Measurements from ENCODE around the gene MSANTD1. TPM values are rescaled to one million over a fixed set of nuclear protein-coding genes. Genes with fewer than 3 reads are reported as not detected.

The MSANTD1 gene
- total and polyA plus RNA-seq, 2 of the 8 experiments (the other 6 are each of a cell fraction or from before 2014, with no cell fraction given), result 0.23 to 0.45 TPM

GRCh38 chr4:3203971-3204431 is 45.0 kb upstream of the MSANTD1 start:
- 95% methylated on average over 8 of the region's 8 CpGs; no CpG with 5 or more reads in 1 of the 2 experiments for WGBS, 2 experiments (ENCODE audit: extremely low coverage in 1 of 2, insufficient coverage in 1 of 2, insufficient read length in 1 of 2, insufficient replicate concordance in 2 of 2, low coverage in 1 of 2, low lambda C conversion rate in 2 of 2, missing lambda C conversion rate in 1 of 2)
- Histone ChIP-seq H2AFZ (ENCODE audit: low read length) (no peak overlapping the region), H3K9ac (replicated peaks in 1 of 4; ENCODE audit: extremely low read depth in 1 of 4, low read depth in 3 of 4, low read length in 3 of 4) (no peak overlapping the region), H2BK12ac (ENCODE audit: low read depth, low read length) (no peak overlapping the region), H3K4ac (replicated peaks; ENCODE audit: insufficient read length, low read depth, low read length) (no peak overlapping the region), H3K23me2 (ENCODE audit: low read depth, low read length) (no peaks in the 10 kb centered on the region), H3K18ac (ENCODE audit: extremely low read depth, low read length) (no peak overlapping the region), H3K79me1 (ENCODE audit: low read depth, low read length) (no peaks in the 10 kb centered on the region), H4K20me1 (replicated peaks in 1 of 2; ENCODE audit: control insufficient read depth in 1 of 2, insufficient read depth in 2 of 2, low read length in 2 of 2) (peaks cover 0 to 6% of the 10 kb centered on the region in 2 experiments), H2BK5ac (ENCODE audit: low read depth, low read length) (no peak overlapping the region), H4K91ac (replicated peaks; ENCODE audit: insufficient read length, low read length) (no peak overlapping the region), H2BK15ac (ENCODE audit: low read length) (no peak overlapping the region), H2AK5ac (ENCODE audit: low read depth, low read length) (no peak overlapping the region), H4K8ac (ENCODE audit: extremely low read depth, insufficient read depth, low read length) (no peak overlapping the region), H3K27me3 (replicated peaks in 1 of 4; ENCODE audit: control insufficient read depth in 3 of 4, extremely low read depth in 1 of 4, insufficient read depth in 3 of 4, low read length in 3 of 4) (no peaks in the 10 kb centered on the region), H3K36me3 (ENCODE audit: control insufficient read depth in 2 of 4, insufficient read depth in 4 of 4, low read length in 3 of 4) (peaks cover 4 to 30% (median 16%) of the 10 kb centered on the region in 4 experiments; a peak in 7 of 8 replicates), H3K9me3 (ENCODE audit: insufficient read depth in 2 of 2, low read depth in 1 of 2, low read length in 1 of 2) (no peaks in the 10 kb centered on the region), H3K79me2 (ENCODE audit: control insufficient read depth in 1 of 2, insufficient read depth in 2 of 2, low read length in 2 of 2) (no peaks in the 10 kb centered on the region), H3K27ac (ENCODE audit: low read depth, low read length) (no peak overlapping the region), H2BK20ac (ENCODE audit: low read length) (no peak overlapping the region), H3K4me1 (replicated peaks in 1 of 4; ENCODE audit: control insufficient read depth in 3 of 4, insufficient read depth in 4 of 4, low read length in 3 of 4) (no peaks in the 10 kb centered on the region), H3K14ac (ENCODE audit: insufficient read length) (no peak overlapping the region), H2BK120ac (replicated peaks; ENCODE audit: low read depth, low read length) (no peak overlapping the region), H3K4me2 (ENCODE audit: insufficient read depth in 1 of 2, low read depth in 2 of 2, low read length in 2 of 2) (no peak overlapping the region), H3K4me3 (ENCODE audit: extremely low read depth in 1 of 4, insufficient read depth in 2 of 4, low read depth in 3 of 4, low read length in 4 of 4) (no peak overlapping the region), H3K23ac (ENCODE audit: insufficient read length) (no peak overlapping the region), H4K5ac (ENCODE audit: insufficient read length, low read depth, low read length) (no peak overlapping the region), H3K56ac (replicated peaks; ENCODE audit: insufficient read length, low read depth, low read length) (no peak overlapping the region)
- ChIA-PET POLR2A (ENCODE audit: partially characterized antibody) (no interaction called here), CTCF (ENCODE audit: partially characterized antibody) (interaction anchor here (1.6 kb wide), 1 partner anchor 55 kb away, joined by 3 read pairs; no protein-coding TSS in a partner anchor)
- no peak for DNase-seq (ENCODE audit: low read depth in 1 of 2, low spot score in 2 of 2)
- no peak for FAIRE-seq
- TF ChIP-seq JUN (IDR thresholded peaks at IDR 0.05; ENCODE audit: low read depth, low read length) (no peak), ZNF274 (IDR thresholded peaks at IDR 0.05; ENCODE audit: borderline replicate concordance, extremely low read depth, low read length) (no peak), YY1 (IDR thresholded peaks at IDR 0.05; ENCODE audit: low read depth, low read length) (no peak), CHD1 (IDR thresholded peaks at IDR 0.05; ENCODE audit: low read depth, low read length) (no peak), SUZ12 (IDR thresholded peaks at IDR 0.05; ENCODE audit: low read length) (no peak), GABPA (IDR thresholded peaks at IDR 0.05; ENCODE audit: borderline replicate concordance, insufficient read depth, low read length) (no peak), BCL11A (IDR thresholded peaks at IDR 0.05; ENCODE audit: low read depth in 2 of 2, low read length in 2 of 2) (no peak), POLR2AphosphoS5 (IDR thresholded peaks at IDR 0.05; ENCODE audit: low read depth, low read length) (no peak), TAF7 (optimal IDR thresholded peaks at IDR 0.05; ENCODE audit: borderline replicate concordance, low read depth, low read length) (no peak), MAFK (IDR thresholded peaks at IDR 0.05; ENCODE audit: low read depth, low read length) (no peak), POU5F1 (IDR thresholded peaks at IDR 0.05; ENCODE audit: low read depth, low read length) (no peak), ASH2L (IDR thresholded peaks at IDR 0.05; ENCODE audit: low read length) (no peak), SP2 (IDR thresholded peaks at IDR 0.05; ENCODE audit: low read length) (no peak), EZH2 (IDR thresholded peaks at IDR 0.05; ENCODE audit: low read depth, low read length, severe bottlenecking) (no peak), RXRA (IDR thresholded peaks at IDR 0.05; ENCODE audit: insufficient read depth, low read depth, low read length) (no peak)

Data from H1 (cell line).